HCT116 (cell line): ENCODE data around the gene HDAC8. TPM values are rescaled to one million over a fixed set of nuclear protein-coding genes. Genes with fewer than 3 reads are reported as not detected.

Experiments used
- ATAC-seq: fragments of 200-7000 bp; cut with Tn5 transposase; 2 replicates; pipeline ENCODE4 v1.9.1; 2020; ENCODE audit warnings: mild to moderate bottlenecking, moderate library complexity
- BruUV-seq: library from RNA; stranded (reverse); fragments of 400-500 nt; replicated peaks from 2 replicates; lab custom pipeline; 2021; lab: Mats Ljungman, UMichigan
- CTCF ChIA-PET: fragments of 300-600 bp; sonication (Branson Sonifier 250); formaldehyde crosslinking; loops from one replicate; lab custom pipeline; 2021; ENCODE audit warnings: antibody characterized with exemption; lab: Charles Lee
- POLR2A ChIA-PET: fragments of 300-600, 350-600 bp; sonication (Branson Sonifier 250); formaldehyde crosslinking; loops from one replicate; lab custom pipeline; 2021; ENCODE audit warnings: antibody characterized with exemption; lab: Charles Lee
- RAD21 ChIA-PET, 2 experiments: fragments of 300-600 bp; sonication (Branson Sonifier 250); formaldehyde crosslinking; loops; one replicate each; lab custom pipeline; 2023; ENCODE audit warnings: low total read pairs in 2 of 2; ENCODE audit not compliant: uncharacterized antibody in 2 of 2, unreplicated experiment in 2 of 2, low non-redundant PET in 1 of 2; lab: Charles Lee
- DNase-seq: peaks from one replicate; pipeline ENCODE4 v3.0.0-alpha.2; 2010; ENCODE audit warnings: low read depth, low spot score
- H2AFZ ChIP-seq: fragments of 200-600 bp; shearing (Covaris generic), sonication (generic); 2 replicates; pipeline ENCODE4 v1.6.1; 2017; ENCODE audit warnings: low read depth, mixed run types, mixed read lengths, antibody characterized with exemption, low read length; ENCODE audit not compliant: poor library complexity, severe bottlenecking
- H3K27ac ChIP-seq: 2 replicates; pipeline ENCODE4 v1.5.1; 2012; ENCODE audit warnings: low read depth, low read length
- H3K27me3 ChIP-seq: fragments of 200-600 bp; sonication (generic); 2 replicates; pipeline ENCODE4 v1.6.1; 2016; ENCODE audit warnings: mixed run types, low read length, mixed read lengths; ENCODE audit not compliant: insufficient read depth
- H3K36me3 ChIP-seq, 2 experiments: fragments of 200-500 bp in 1 of 2; fragments of 200-600 bp in 1 of 2; sonication (Bioruptor generic) in 1 of 2; sonication (generic) in 1 of 2; 2 replicates each; pipeline versions ENCODE4 v1.5.1 to v1.6.1; 2014 to 2016; ENCODE audit warnings: low read length in 2 of 2, inconsistent platforms in 1 of 2, mixed read lengths in 1 of 2, mixed run types in 1 of 2; ENCODE audit not compliant: insufficient read depth in 2 of 2, control insufficient read depth in 1 of 2
- H3K4me1 ChIP-seq, 2 experiments: fragments of 200-600 bp in 1 of 2; sonication (generic) in 1 of 2; 2 replicates each; pipeline versions ENCODE4 v1.5.1 to v1.6.1; 2012 to 2017; ENCODE audit warnings: low read length in 2 of 2, inconsistent platforms in 1 of 2, mild to moderate bottlenecking in 1 of 2, mixed read lengths in 1 of 2, mixed run types in 1 of 2, moderate library complexity in 1 of 2; ENCODE audit not compliant: insufficient read depth in 2 of 2, control insufficient read depth in 1 of 2
- H3K4me2 ChIP-seq: fragments of 200-600 bp; sonication (generic); 2 replicates; pipeline ENCODE4 v1.6.1; 2017; ENCODE audit warnings: mixed run types, low read length, mixed read lengths
- H3K4me3 ChIP-seq, 2 experiments: fragments of 200-600 bp in 1 of 2; sonication (generic) in 1 of 2; replicated peaks in 1 of 2; 2 replicates each; pipeline ENCODE4 v1.5.1; 2011 to 2016; ENCODE audit warnings: low read length in 2 of 2, control low read depth in 1 of 2, low read depth in 1 of 2, mild to moderate bottlenecking in 1 of 2, mixed read lengths in 1 of 2, mixed run types in 1 of 2
- H3K79me2 ChIP-seq: fragments of 200-600 bp; sonication (generic); 2 replicates; pipeline ENCODE4 v1.6.1; 2017; ENCODE audit warnings: mild to moderate bottlenecking, mixed run types, low read length, moderate library complexity, mixed read lengths; ENCODE audit not compliant: insufficient read depth
- H3K9ac ChIP-seq: fragments of 200-600 bp; sonication (generic); 2 replicates; pipeline ENCODE4 v1.6.1; 2016; ENCODE audit warnings: low read length, mixed read lengths
- H3K9me2 ChIP-seq: fragments of 200-600 bp; sonication (generic), shearing (Covaris generic); 2 replicates; pipeline ENCODE4 v1.6.1; 2017; ENCODE audit warnings: mixed run types, mild to moderate bottlenecking, moderate library complexity; ENCODE audit not compliant: insufficient read depth
- H3K9me3 ChIP-seq, 2 experiments: fragments of 200-500 bp in 1 of 2; fragments of 200-600 bp in 1 of 2; sonication (Bioruptor generic) in 1 of 2; sonication (generic) in 1 of 2; 2 replicates each; pipeline ENCODE4 v1.6.1; 2014 to 2017; ENCODE audit warnings: low read length in 2 of 2, mixed read lengths in 2 of 2, inconsistent platforms in 1 of 2, low read depth in 1 of 2, mild to moderate bottlenecking in 1 of 2, mixed run types in 1 of 2, moderate library complexity in 1 of 2; ENCODE audit not compliant: control insufficient read depth in 1 of 2, insufficient read depth in 1 of 2
- H4K20me1 ChIP-seq: fragments of 200-600 bp; sonication (generic), shearing (Covaris generic); 2 replicates; pipeline ENCODE4 v1.6.1; 2017; ENCODE audit warnings: mixed run types, mild to moderate bottlenecking, moderate library complexity; ENCODE audit not compliant: insufficient read depth
- CBX3 ChIP-seq: IDR thresholded peaks from 2 replicates; pipeline ENCODE4 v1.6.1; 2012; ENCODE audit warnings: low read depth
- CEBPB ChIP-seq: IDR thresholded peaks from 2 replicates; pipeline ENCODE4 v1.6.1; 2012; ENCODE audit warnings: low read depth
- CTCF ChIP-seq, 3 experiments: fragments of 200-600 bp in 1 of 3; sonication (generic) in 1 of 3; IDR thresholded peaks in 2 of 3; conservative IDR thresholded peaks in 1 of 3; 2 replicates each; pipeline ENCODE4 v1.5.1; 2012 to 2017; ENCODE audit warnings: low read depth in 2 of 3, low read length in 2 of 3, antibody characterized with exemption in 1 of 3, borderline replicate concordance in 1 of 3, control low read depth in 1 of 3, mild to moderate bottlenecking in 1 of 3, mixed read lengths in 1 of 3, mixed run types in 1 of 3, moderate library complexity in 1 of 3; ENCODE audit not compliant: insufficient read depth in 1 of 3
- EGR1 ChIP-seq: IDR thresholded peaks from 2 replicates; pipeline ENCODE4 v1.6.1; 2012; ENCODE audit warnings: low read depth
- ELF1 ChIP-seq: IDR thresholded peaks from 2 replicates; pipeline ENCODE4 v1.6.1; 2012; ENCODE audit warnings: low read depth, borderline replicate concordance
- EZH2phosphoT487 ChIP-seq: fragments of 200-600 bp; IDR thresholded peaks from 2 replicates; pipeline ENCODE4 v1.6.1; 2018; ENCODE audit warnings: antibody characterized with exemption, borderline replicate concordance
- FOSL1 ChIP-seq: IDR thresholded peaks from 2 replicates; pipeline ENCODE4 v1.6.1; 2012; ENCODE audit warnings: low read depth
- RAD21 ChIP-seq: IDR thresholded peaks from 2 replicates; pipeline ENCODE4 v1.6.1; 2012; ENCODE audit warnings: low read depth, mild to moderate bottlenecking
- SIN3A ChIP-seq: IDR thresholded peaks from 2 replicates; pipeline ENCODE4 v1.6.1; 2012; ENCODE audit warnings: low read depth
- SP1 ChIP-seq: IDR thresholded peaks from 2 replicates; pipeline ENCODE4 v1.6.1; 2012; ENCODE audit warnings: low read depth
- TCF7L2 ChIP-seq: IDR thresholded peaks from 2 replicates; pipeline ENCODE4 v1.7.0; 2011; ENCODE audit warnings: borderline replicate concordance, inconsistent platforms; ENCODE audit not compliant: insufficient read depth, insufficient read length; ENCODE audit errors: extremely low read depth
- YY1 ChIP-seq: IDR thresholded peaks from 2 replicates; pipeline ENCODE4 v1.6.1; 2011; ENCODE audit warnings: low read length, low read depth, moderate library complexity, mild to moderate bottlenecking; ENCODE audit not compliant: insufficient replicate concordance; ENCODE audit errors: extremely low read depth
- ZFX ChIP-seq: fragments of 450-650 bp; IDR thresholded peaks from 2 replicates; pipeline ENCODE4 v1.6.1; 2017
- ZNF274 ChIP-seq: fragments of 200-500 bp; sonication (Bioruptor generic); IDR thresholded peaks from 2 replicates; pipeline ENCODE4 v1.6.1; 2014; ENCODE audit warnings: mild to moderate bottlenecking, low read depth, low read length, inconsistent platforms
- intact Hi-C: fragments of 100-400 bp; cut with micrococcal nuclease; formaldehyde crosslinking; loops from 2 replicates; pipeline ENCODE4 v1.10.0; 2022
- total RNA-seq: library from RNA; stranded (reverse); gene quantifications from one replicate; pipeline ENCODE4 v1.2.1, GENCODE V29; 2021; ENCODE audit not compliant: unreplicated experiment
- TF ChIP-seq, protein P1 (sequence below): IDR thresholded peaks from 2 replicates; pipeline ENCODE4 v1.6.1; 2012
- TF ChIP-seq, protein P2 (sequence below): IDR thresholded peaks from 2 replicates; pipeline ENCODE4 v1.6.1; 2012
- TF ChIP-seq, protein P3 (sequence below): IDR thresholded peaks from 2 replicates; pipeline ENCODE4 v1.6.1; 2011; ENCODE audit warnings: mild to moderate bottlenecking, low read length, moderate library complexity; ENCODE audit not compliant: insufficient replicate concordance; ENCODE audit errors: extremely low read depth

Gene HDAC8
- total RNA-seq, 1 experiment from 2014 or later: 24.1 TPM

GRCh38 chrX:72365126-72365525 is 207.5 kb downstream of the HDAC8 start:
- Histone ChIP-seq H3K4me1 (no peaks in the 10 kb centered on the region), H3K27me3 (no peaks in the 10 kb centered on the region), H3K79me2 (no peaks in the 10 kb centered on the region), H3K9ac (no peak overlapping the region), H3K9me2 (no peaks in the 10 kb centered on the region), H2AFZ (no peak overlapping the region), H3K27ac (no peak overlapping the region), H4K20me1 (no peaks in the 10 kb centered on the region), H3K9me3 (no peaks in the 10 kb centered on the region), H3K36me3 (no peaks in the 10 kb centered on the region), H3K4me3 (no peak overlapping the region), H3K4me2 (no peak overlapping the region)
- TF ChIP-seq, protein P1, sequence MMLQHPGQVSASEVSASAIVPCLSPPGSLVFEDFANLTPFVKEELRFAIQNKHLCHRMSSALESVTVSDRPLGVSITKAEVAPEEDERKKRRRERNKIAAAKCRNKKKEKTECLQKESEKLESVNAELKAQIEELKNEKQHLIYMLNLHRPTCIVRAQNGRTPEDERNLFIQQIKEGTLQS: no peak
- TF ChIP-seq RAD21 (no peak), SP1 (no peak), EZH2phosphoT487 (no peak), CBX3 (no peak), EGR1 (no peak), FOSL1 (no peak)
- intact Hi-C loops: no loop called here
- no peak for ATAC-seq
- BruUV-seq: no TSS peak
- DNase-seq: no peak
- POLR2A ChIA-PET: no interaction called here
- CTCF ChIA-PET: no interaction called here
- RAD21 ChIA-PET: no interaction called here

DNA sequence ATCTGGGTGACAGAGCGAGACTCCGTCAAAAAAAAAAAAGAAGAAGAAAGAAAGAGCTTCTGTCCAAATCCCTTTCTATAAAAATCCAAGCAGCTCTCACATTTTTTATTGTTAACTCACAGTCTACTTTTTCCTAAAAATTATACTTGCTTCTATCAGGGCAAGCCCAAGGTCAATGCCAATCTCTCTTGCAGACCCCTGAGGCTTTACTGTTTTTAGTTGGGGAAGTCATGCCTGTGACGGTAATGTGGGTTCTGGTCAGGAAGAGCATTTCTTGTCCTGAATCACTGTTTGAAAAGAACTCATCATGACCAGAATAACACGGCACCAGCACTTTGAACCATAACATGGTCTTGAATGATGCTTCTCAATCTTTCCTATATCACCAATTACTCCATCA is 212.3 kb downstream of the HDAC8 start:
- H3K9me2 ChIP-seq: no peaks in the 10 kb centered on the region
- no peak overlapping the region for H3K27ac ChIP-seq
- peaks cover 0 to 9% of the 10 kb centered on the region in 2 experiments; a peak in 2 of 4 replicates for H3K4me1 ChIP-seq
- DNase-seq (no peak), ATAC-seq (no peak)
- no peak overlapping the region for H3K9ac ChIP-seq
- no peaks in the 10 kb centered on the region for H3K36me3 ChIP-seq
- no peak overlapping the region for H3K4me3 ChIP-seq
- H3K79me2 ChIP-seq: no peaks in the 10 kb centered on the region
- CTCF ChIA-PET: no interaction called here
- H3K9me3 ChIP-seq: no peaks in the 10 kb centered on the region
- intact Hi-C loops: no loop called here
- no peak overlapping the region for H2AFZ ChIP-seq
- RAD21 ChIA-PET: no interaction called here
- no peaks in the 10 kb centered on the region for H3K27me3 ChIP-seq
- H4K20me1 ChIP-seq: no peaks in the 10 kb centered on the region
- no TSS peak for BruUV-seq
- POLR2A ChIA-PET: no interaction called here
- H3K4me2 ChIP-seq: no peak overlapping the region
- TF ChIP-seq SIN3A: no peak
- no peak for TF ChIP-seq SP1
- TF ChIP-seq EGR1: no peak
- TF ChIP-seq, protein P1: no peak
- no peak for TF ChIP-seq TCF7L2
- TF ChIP-seq, protein P2, sequence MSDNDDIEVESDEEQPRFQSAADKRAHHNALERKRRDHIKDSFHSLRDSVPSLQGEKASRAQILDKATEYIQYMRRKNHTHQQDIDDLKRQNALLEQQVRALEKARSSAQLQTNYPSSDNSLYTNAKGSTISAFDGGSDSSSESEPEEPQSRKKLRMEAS: no peak
- TF ChIP-seq CTCF (IDR thresholded peaks at IDR 0.05 in 2 of 3, conservative IDR thresholded peaks at IDR 0.05 in 1 of 3; ENCODE audit: borderline replicate concordance in 1 of 3, insufficient read depth in 1 of 3, low read depth in 2 of 3, low read length in 2 of 3): no peak
- TF ChIP-seq RAD21: no peak
- no peak for TF ChIP-seq CBX3
- TF ChIP-seq, protein P3, sequence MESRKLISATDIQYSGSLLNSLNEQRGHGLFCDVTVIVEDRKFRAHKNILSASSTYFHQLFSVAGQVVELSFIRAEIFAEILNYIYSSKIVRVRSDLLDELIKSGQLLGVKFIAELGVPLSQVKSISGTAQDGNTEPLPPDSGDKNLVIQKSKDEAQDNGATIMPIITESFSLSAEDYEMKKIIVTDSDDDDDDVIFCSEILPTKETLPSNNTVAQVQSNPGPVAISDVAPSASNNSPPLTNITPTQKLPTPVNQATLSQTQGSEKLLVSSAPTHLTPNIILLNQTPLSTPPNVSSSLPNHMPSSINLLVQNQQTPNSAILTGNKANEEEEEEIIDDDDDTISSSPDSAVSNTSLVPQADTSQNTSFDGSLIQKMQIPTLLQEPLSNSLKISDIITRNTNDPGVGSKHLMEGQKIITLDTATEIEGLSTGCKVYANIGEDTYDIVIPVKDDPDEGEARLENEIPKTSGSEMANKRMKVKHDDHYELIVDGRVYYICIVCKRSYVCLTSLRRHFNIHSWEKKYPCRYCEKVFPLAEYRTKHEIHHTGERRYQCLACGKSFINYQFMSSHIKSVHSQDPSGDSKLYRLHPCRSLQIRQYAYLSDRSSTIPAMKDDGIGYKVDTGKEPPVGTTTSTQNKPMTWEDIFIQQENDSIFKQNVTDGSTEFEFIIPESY: no peak
- no peak for TF ChIP-seq ZNF274
- TF ChIP-seq ZFX: no peak
- no peak for TF ChIP-seq YY1
- TF ChIP-seq ELF1: no peak
- TF ChIP-seq CEBPB: no peak
